ENCODE data around the gene ID2.

The ID2 gene

DNA sequence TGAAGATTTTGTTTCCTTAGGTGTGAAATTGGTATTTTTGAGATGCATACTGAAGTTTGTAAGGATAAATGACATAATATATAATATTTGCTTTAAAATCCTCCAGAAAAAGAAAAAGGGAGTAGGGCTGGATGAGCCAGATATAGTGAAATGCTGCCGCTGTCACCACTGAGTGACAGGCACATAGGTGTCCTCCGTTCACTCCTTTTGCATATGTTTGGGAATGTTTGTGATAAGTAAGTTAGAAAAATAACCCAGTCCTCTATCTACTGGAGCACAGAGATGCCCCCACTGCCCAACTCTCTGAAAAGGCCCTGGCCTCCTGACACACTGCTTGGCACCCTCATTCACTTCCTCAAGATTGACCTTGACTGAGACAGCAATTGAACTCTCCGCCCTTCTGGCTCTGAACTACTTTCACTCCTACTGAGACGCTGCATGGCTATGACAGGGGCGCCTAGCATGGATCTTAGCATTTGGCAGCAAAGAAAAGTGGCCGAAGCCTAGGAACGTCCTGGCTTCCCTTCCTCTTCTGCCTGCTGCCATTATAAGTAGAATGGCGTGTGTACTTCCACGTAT, 10.1 kb downstream of the ID2 start:
- no peak for DNase-seq

DNA sequence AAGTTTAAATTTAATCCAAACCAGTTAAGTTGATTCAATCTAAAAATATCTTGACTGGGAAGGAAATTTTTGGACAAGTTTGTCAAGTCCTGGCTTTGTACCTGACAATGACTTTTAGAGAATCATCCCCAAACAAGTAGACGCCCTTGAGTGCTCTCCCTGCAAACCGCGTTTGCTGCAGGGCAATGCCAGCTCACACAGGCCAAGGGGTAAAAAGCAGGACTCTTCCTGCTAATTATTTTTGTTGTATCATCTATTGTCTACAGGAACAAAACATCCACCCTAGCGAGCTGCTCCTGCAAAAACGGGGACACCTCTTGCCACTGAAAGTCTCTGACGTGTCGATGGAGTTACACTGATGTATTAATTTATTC, 10.9 kb downstream of the ID2 start:
- DNase-seq: no peak

DNA sequence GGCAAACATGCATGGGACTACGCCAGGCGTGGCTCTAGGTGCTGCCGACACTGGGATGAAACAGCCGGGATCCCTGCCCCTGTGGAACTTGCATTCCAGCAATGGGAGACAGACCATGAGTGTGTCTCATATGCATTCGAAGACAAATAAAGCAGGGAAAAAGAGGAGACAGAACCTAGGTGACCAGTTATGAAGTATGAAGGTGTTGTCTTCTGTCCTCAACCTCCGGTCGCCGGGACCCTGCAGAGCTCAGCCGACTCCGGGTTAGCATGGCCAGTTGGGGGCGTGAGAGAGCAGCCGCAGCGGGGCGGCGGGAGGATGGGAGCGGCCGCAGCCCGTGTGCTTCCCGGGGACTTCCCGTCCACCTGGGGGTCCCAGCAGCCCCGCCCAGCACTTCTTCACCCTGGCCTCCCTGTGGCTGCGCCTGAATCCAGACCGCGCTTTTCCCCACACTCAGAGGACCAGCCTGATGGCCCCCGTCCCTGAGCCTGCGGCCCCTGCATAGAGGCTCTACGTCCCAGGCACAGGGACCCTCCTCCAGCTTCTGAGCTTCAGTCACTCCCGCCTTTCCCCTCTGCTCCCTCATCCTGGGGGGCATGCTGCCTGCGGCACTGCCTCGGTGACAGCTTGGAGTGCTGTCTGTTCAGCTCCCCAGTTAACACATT, 11.4 kb downstream of the ID2 start:
- DNase-seq: peak; percentile 65

DNA sequence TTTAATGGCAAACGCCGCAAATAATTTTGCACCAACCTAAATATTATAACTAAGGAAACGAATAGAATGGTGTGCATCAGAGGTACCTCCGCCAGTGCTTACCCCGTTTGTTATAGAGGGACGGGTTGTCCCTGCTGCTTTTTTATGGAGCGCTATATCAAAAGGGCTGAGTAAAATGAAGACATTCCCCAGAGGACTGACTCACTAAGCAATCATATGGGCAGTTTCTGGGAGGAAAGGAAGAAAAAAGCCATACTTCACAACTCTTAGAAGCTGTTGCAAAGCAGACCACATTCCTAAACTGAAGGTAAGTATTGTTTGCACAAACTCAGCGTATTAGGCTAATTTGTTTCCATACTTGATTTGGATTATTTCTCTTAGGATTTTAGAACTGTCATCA, 12.9 kb downstream of the ID2 start:
- no peak for DNase-seq

DNA sequence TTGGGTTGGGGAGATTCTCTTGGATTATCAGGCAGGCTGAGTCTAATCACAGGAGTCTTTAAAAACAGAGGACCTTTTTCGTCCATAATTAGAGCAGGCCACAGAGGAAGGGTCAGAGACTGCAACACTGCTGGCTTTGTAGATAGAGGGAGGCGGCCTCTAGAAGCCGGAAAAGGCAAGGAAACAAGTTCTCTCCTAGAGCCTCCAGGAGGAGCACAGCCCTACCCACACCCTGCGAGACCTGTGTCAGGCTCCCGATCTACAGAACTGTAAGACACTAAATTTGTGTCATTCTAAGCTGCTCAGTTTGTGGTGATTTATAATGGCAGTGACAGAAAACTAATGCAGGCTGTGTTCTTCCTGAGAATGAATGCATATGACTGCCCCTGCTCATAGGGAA, 15.3 kb downstream of the ID2 start:
- no peak for DNase-seq

DNA sequence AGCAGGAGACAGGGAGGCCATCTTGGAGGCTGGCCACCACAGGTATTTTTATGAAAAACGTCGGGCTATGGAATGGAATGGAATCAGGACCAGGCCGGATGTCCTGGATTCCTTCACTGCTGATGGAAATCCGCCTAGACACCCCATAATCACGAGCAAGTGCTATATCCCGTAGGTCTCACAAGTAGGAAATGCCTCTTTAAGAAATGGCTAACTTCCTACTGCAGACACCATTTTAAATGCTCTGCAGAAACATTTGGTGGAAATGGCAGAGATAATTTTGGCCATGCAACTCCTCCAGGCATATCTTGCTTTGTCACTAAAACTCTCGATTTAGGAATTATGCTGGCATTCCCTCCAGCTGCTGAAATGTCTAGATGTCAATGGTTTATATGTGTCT, 18.0 kb downstream of the ID2 start:
- DNase-seq: no peak

DNA sequence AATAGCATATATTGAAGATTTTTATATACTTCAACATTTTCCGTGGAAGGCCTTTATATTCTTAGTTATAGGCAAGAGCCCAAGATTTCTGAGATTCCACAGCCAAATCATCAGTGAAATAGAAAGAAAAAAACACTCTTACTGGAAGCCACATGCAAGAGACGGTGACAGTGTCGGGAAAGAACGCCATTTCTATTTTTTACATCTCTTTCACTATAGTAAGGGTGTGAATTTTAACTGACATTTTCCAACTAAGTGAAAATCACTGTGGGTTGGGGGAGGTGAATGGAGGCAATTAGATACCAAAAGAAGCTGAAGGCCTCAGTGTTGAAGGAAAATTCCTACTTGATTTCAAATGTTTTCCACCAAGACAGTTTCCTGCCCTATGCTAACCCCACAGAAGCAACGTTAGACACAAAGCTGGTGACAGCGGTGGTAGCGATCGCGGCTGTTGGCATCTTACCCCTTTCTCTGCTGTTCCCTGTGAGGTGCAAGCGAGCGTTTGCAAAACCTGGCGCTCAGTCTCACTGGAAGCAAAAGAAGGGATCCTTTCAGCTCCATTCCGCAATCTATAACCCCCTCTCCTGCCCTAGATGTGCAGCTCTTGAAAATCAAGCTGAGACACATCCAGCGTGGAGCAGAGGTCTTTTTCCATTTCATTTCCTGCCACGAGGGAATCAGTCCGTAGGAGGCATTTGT, 20.0 kb downstream of the ID2 start:
- DNase-seq: no peak

DNA sequence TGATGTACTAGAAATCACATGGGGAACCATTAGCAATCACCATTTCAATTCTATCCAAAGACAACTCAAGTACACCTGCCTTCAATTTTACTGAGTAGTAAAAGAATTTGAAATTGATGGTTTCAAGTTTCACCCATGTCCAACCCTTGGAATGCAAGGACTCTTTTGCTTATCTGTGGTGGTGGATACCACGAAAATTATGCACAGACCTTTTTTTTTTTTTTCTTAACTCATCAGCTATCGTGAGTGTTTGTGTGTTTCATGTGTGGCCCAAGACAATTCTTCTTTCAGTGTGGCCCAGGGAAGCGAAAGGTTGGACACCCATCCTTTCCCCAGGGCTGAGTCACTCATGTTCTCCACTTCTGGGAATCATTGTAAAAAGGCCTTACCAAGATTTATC, 23.1 kb downstream of the ID2 start:
- DNase-seq: no peak

DNA sequence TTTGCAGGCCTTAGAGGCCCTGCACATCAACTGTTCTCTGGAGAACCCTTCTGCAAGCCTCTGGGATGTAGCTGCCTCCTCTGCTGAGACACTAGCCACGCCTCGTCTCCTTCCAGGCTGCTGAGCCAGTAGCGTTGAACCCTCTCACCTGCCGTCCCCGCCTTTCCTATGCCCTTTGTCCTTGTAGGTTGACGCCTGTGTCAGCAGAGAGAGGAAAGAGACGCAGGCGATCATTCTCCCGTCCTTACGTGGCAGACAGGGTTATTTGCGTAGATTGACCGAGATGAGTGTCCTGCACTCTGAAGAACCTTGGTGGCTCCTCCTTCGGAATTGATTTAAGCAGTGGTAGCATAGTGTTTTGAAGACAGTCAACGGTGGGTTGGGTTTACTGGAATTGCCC, 27.8 kb downstream of the ID2 start:
- DNase-seq: no peak

DNA sequence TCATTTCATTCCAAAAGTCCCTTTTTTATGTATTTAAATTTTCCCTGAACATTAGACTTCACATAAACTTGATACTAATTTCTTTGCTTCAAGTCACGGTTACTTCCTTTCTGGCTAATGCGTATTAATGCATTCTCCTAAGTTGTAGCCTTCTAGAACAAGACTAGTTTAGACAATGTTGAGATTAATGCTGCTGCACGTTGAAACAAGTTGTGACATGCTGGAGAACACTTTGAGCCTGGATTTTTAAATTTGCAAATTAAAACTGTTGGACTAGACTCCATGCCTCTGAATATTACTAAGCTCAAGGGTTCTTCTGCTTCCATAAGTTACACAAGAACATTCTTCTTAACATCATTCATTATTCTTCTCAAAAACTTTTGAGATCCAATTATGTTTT, 29.1 kb downstream of the ID2 start:
- no peak for DNase-seq

DNA sequence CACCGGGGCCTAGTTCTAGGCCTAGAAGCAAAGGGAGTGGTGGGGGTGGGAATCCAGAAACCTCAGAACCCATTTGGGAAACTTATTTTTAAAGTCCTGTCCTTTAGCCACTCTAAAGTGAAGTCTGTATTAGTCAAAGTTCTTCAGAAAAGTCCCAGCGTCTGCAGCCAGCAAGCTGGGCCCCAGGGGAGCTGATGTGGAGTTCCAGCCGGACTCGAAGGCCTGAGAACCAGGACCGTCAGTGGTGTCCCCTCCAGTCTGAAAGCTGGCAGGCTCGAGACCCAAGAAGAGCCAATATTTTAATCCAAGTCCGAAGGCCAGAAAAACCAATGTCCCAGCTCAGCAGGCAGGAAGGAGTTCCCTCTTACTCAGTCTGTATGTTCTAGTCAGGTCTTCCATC, 32.4 kb downstream of the ID2 start:
- no peak for DNase-seq

DNA sequence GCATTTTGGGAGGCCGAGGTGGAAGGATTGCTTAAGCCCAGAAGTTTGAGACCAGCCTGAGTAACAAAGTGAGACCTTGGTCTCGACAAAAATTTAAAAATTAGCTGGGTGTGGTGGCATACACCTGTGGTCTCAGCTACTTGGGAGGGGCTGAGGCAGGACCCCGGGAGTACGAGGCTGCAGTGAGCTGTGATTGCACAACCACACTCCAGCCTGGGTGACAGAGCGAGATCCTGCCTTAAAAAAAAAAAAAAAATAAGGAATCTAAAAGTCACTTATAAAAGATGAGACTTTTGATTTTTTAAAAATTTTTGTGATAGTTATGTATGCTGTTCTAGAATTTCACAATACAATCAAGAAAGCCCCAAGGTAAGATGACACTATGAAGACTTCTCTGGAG, 33.1 kb downstream of the ID2 start:
- no peak for DNase-seq

DNA sequence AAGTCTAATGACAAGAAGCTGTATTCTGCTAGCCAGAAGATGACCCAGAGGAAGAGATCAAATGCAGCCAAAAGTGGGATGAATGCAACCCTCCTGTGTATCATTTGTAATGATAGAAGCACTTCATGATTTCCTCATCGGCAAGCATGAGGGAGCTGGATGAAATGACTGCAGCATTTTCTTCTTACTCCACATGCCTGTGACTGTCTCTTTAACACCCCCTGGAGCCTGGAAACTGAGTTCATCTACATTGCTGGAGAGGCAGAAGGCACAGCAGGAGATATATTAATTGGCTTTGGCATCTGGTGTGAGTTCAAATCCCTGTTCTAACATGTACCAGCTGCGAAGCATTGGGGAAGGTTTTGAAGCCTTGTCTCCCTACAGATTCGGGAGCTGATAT, 37.7 kb downstream of the ID2 start:
- DNase-seq: no peak

DNA sequence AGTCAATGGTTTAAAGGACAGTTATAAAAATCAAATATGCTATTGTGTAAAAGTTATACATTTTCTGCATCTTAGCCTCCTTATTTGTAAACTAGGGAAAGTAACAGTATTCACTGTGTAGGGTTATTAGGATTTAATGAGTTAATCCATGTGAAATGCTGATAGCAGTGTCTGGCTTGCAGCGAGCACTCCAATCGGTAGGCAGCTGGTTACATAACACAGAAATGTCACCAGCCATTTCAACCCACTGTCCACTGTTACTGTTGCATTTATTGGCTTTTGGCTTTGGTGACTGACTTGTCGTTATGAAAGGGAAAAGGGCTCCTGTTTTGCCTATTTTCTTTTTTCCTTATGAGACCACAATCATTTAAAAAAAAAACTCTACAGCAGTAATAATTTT, 38.9 kb downstream of the ID2 start:
- no peak for DNase-seq

DNA sequence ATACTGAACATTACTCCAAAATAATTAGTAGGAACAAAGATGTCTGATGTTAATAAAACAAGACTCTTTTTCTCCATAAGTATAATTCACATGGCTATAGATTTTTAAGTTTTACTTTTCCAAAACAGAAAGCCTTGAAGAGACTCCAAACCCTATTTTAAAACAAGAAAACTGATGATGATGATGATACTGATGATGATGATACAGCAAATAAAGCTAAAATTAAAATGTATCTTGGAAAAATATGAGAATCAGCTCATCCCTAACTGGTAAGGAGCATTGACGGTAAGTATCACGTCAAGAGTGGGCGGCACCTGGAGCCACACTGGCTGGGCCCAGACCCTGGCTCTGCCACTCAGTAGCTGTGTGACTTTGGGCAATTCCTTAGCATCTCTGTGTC, 39.6 kb downstream of the ID2 start:
- no peak for DNase-seq

DNA sequence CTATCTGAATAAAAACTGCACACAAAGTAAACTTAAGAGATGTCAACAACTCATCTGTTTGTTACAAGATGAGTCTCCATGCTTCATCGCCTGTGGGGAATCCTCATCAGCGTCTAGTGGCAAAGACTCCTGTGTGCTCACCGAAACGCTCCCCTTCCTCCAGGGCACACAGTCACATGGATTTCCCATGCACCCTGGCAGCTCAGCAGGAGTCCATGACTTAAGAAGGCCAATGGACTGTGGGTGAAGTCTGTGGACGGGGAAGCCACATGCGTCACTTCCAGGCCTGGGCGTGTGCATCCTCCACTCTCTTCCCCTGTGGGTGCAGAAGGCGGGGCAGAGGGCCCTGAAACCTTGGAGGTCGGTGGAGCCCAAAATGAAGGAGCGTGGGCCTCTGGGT, 41.1 kb downstream of the ID2 start:
- no peak for DNase-seq

DNA sequence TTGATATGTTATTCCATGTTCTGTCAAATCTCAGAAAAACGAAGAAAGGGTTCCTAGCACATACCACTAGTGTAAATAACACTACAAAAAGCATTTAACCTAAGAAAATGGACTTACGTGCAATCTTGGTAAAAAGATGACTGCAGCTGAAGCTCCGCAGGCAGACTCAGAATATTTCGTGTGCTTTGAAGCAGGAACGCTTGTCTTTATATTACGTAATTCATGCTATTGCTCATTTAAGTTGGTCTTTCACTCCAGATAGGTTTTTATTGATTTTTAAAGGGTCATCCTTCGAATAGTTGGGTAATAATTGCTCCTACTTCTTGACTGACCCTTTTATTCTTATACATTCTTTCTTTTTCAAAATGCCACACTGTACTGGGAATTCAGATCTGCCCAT, 44.0 kb downstream of the ID2 start:
- no peak for DNase-seq

DNA sequence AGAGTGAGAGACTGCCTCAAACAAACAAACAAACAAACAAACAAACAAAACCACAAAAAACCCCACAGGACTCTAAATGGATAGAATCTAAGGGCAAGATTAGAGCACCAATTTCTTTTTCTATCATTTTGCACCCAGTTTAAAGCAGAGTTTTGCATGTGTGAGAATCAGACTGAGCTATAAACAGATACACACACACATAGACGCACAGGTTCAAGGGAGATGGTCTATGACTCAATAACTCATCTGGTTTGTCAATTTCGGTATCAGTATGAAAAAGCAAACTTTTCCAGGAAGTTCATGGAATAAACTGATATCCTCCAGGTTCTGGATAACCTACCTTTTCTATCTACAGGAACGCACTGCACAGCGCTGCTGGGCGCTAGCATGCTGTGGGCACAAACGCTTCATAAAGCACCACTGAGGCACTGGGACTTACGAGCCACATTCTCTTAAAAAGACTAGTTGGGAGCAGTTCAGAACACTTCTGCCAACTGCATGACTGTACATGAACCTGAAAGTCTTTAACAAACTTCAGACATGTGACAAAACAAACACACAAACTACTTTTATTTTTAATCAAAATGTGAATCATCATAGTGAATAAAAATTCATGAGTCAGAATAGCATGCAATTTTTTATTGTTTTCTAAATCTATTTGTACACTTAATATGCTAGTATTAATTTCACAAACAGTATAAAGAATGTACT, 46.6 kb downstream of the ID2 start:
- no peak for DNase-seq

DNA sequence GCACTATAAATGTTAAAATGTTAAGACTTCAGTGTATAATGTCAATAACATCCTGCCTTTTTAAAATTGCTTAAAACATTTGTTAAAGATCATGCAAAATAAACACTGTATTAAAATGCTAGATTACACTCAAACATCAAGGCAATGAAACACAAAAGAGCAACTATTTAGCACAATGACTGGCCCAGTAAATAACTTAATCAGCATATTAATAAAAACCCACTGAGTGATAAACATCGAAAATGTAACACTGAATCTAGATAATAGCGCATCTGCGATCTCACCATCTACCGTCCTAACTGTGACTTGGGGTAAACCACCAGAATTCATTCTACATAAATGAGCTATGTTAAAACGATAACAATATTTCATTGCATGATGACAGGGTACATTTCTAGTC, 47.2 kb downstream of the ID2 start:
- peak; percentile 8 for DNase-seq

DNA sequence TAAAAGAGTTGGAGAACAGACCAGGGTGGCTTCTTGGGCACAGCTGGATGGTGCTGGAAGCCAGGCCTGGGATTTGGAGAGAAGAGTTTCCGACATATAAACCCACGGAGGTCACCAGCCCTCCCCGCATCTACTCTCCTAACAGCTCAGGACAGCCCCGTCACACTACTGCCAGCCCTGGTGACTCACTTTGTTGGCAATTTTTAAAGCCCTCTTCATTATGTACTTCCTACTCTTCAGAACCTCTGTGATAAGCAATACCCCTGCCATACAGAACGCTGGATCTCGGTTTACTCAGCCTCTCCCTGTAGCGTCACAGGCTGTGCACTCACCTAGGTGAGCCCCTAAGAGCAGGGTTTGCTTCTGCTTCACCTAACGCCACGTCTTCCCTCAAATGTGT, 48.1 kb downstream of the ID2 start:
- DNase-seq: no peak

DNA sequence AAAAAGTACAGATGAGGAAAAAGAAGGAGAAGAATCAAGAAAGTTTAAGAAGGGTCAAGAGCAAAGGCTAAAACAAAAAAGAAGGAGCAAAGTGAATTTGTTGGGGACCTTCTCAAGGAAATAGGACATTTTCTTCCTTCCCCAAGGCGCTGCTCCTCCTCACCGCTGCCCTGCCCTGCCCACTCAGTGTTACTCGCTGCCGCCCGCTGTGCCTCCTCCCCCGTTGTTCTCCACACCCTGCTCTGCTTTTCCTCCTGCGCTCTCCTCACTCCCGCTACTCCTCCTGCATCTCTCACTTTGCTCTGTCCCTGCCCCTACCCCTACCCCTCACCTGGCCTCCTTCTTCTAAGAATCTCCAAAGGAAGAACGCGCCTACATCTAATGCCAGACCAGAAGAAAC, 50.7 kb downstream of the ID2 start:
- DNase-seq: no peak

All from hematopoietic multipotent progenitor cell treated with erythropoietin and hydrocortisone succinate and interleukin-3 and kit ligand, for 6 days (in vitro differentiated cells).